Urinary bladder (tissue), 4 donors: ENCODE measurements around the gene FGD5. TPM values are rescaled to one million over a fixed set of nuclear protein-coding genes. Genes with fewer than 3 reads are reported as not detected.
"Not testable (repeated sequence)": the region's sequence is repeated elsewhere in the genome, so short reads cannot be mapped to it uniquely, and the experiment has no call there.

ENCODE experiments used
- DNase-seq: peaks from one replicate; pipeline ENCODE4 v3.0.0-alpha.2; 2015; ENCODE audit errors: extremely low spot score
- H3K27ac ChIP-seq: one replicate; pipeline ENCODE4 v1.5.1; 2013; ENCODE audit warnings: low read depth, mild to moderate bottlenecking, moderate library complexity
- H3K36me3 ChIP-seq: one replicate; pipeline ENCODE4 v1.6.1; 2013; ENCODE audit warnings: mild to moderate bottlenecking, moderate library complexity; ENCODE audit not compliant: insufficient read depth
- H3K4me1 ChIP-seq: one replicate; pipeline ENCODE4 v1.6.1; 2013; ENCODE audit warnings: mild to moderate bottlenecking, moderate library complexity; ENCODE audit not compliant: insufficient read depth
- H3K4me3 ChIP-seq: one replicate; pipeline ENCODE4 v1.5.1; 2013; ENCODE audit warnings: low read depth, low read length
- WGBS: extraction: QIAGEN DNeasy Blood & Tissue Kit; methylation state at CpG from one replicate; pipeline ENCODE4 v1.1.7; 2013; 5-methylcytosine and 5-hydroxymethylcytosine counted together
- polyA plus RNA-seq: library from polyadenylated mRNA; stranded (reverse); fragments of 200-250 nt; gene quantifications from one replicate; pipeline ENCODE4 v1.2.3, GENCODE V29; 2013
- total RNA-seq: library from RNA; depleted of rRNA; stranded (reverse); fragments of >200 nt; gene quantifications from one replicate; pipeline ENCODE4 v1.2.3, GENCODE V29; 2014
- donor health status: healthy with polysubstance abuse.
- donor health status: healthy.

The FGD5 gene
- total and polyA plus RNA-seq, 2 donors, result 18.8 to 25.7 TPM

- H3K36me3 ChIP-seq, H3K4me1 ChIP-seq, H3K27ac ChIP-seq, H3K4me3 ChIP-seq, DNase-seq: not testable (repeated sequence)
- 95% methylated on average over 1 of the region's 3 CpGs for WGBS
Observed at GRCh38 chr3:14903501-14903900, 84.7 kb downstream of the FGD5 start.

GRCh38 chr3:14905055-14905657 lies 86.4 kb downstream of the FGD5 start:
- DNase-seq, result no peak
- Histone ChIP-seq H3K4me1 (no peaks in the 10 kb centered on the region), H3K36me3 (no peaks in the 10 kb centered on the region), H3K27ac (no peak overlapping the region), H3K4me3 (no peak overlapping the region)
- WGBS, result 95% methylated on average over 6 of the region's 6 CpGs

GRCh38 chr3:14906355-14906971 lies 87.7 kb downstream of the FGD5 start:
- Histone ChIP-seq H3K27ac (no peak overlapping the region), H3K4me3 (no peak overlapping the region), H3K4me1 (no peaks in the 10 kb centered on the region), H3K36me3 (no peaks in the 10 kb centered on the region)
- WGBS, result 85% methylated on average over 11 of the region's 11 CpGs
- no peak for DNase-seq

GRCh38 chr3:14907043-14907966 lies 88.5 kb downstream of the FGD5 start:
- Histone ChIP-seq H3K4me1 (no peaks in the 10 kb centered on the region), H3K36me3 (no peaks in the 10 kb centered on the region), H3K27ac (no peak overlapping the region), H3K4me3 (no peak overlapping the region)
- DNase-seq, result no peak
- 80% methylated on average over 18 of the region's 18 CpGs for WGBS

DNA sequence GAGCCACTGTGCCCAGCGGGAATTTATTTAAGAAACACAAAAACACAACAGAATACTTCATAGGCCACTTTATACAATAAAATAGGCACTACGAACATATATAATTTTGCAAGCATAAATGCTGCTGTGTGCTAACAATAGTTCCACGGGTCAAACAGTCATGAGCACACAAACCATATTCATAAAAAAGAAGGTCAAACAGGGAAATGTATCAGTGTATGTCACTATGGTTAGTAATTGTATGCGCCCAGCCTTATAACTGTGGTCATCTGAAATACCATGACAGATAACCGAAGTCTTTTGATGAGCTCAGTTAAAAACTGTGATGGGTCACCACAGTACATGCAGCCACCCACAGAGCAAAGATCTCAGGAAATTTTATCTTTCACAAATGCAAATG lies 90.5 kb downstream of the FGD5 start:
- Histone ChIP-seq H3K4me1 (no peaks in the 10 kb centered on the region), H3K4me3 (no peak overlapping the region), H3K27ac (no peak overlapping the region), H3K36me3 (no peaks in the 10 kb centered on the region)
- 91% methylated on average over 5 of the region's 5 CpGs for WGBS
- no peak for DNase-seq

DNA sequence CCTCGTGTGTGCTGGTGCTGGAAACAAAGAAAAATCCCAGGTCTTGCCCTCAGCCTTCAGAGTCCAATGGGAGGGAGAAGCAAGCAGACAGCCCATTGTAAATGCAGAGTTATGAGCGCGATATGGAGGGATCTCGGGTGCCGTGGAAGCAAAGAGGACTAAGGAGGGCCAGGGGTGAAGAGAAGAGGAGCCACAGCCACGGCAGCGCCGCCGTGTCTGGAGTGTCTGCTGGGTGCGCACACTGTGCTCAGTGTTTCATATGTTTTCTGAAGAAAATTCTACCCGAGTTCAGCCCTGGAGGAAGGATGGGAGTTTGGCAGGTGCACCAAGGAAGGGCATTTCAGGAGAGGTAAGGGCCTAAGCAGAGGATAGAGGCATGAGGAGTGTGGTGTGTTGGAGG lies 92.9 kb downstream of the FGD5 start:
- Histone ChIP-seq H3K4me1 (no peaks in the 10 kb centered on the region), H3K36me3 (no peaks in the 10 kb centered on the region), H3K4me3 (no peak overlapping the region), H3K27ac (no peak overlapping the region)
- WGBS, result 89% methylated on average over 11 of the region's 11 CpGs
- no peak for DNase-seq

DNA sequence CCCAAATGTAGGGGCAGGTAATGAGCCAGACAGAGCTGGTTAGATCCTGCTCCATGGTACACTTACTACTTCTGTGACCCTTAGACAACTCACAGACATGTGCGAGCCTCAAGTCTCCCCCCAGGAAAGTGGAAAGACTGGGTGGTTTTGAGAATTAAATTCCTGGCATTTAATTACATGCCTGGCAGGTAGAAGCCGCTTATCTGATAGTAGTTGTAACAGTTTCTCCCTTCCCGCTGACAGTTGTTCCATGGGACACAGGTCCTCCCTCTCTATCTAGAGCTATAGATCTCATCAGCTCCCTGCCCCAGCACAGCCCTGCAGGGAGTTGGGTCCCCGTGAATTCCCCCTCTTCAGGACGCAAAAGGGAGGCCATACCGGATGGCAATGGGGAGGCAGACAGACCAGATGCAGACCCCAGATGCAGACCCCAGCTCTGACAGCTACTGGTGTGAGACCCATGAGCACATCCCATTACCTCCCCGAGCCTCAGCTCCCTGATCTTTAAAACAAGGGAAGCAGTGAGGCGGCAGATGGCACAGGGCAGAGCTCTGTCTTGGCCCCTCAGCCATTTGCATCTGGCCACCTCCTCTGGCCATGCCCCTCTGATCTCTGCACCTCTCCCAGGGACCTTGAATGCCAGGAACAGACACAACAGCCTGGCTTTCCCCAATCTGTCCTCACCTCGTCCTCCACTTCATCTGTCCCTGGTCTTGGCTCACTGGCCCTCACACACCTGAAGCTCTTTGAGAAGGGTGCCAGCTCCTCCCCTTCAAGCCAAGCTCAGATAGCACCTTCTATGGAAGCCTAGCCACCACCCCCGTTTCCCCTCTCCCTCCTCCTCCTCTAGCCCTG lies 94.5 kb downstream of the FGD5 start:
- H3K36me3 ChIP-seq, result no peaks in the 10 kb centered on the region
- H3K4me3 ChIP-seq, result no peak overlapping the region
- no peak for DNase-seq
- 87% methylated on average over 10 of the region's 10 CpGs for WGBS
- no peaks in the 10 kb centered on the region for H3K4me1 ChIP-seq
- no peak overlapping the region for H3K27ac ChIP-seq

- no peak for DNase-seq
- H3K4me3 ChIP-seq, result no peak overlapping the region
- WGBS, result 88% methylated on average over 14 of the region's 14 CpGs
- H3K36me3 ChIP-seq, result no peaks in the 10 kb centered on the region
- H3K4me1 ChIP-seq, result no peaks in the 10 kb centered on the region
- no peak overlapping the region for H3K27ac ChIP-seq
Observed at GRCh38 chr3:14913926-14914778, 95.4 kb downstream of the FGD5 start.

GRCh38 chr3:14914779-14915117 lies 96.0 kb downstream of the FGD5 start:
- 61% methylated on average over 6 of the region's 6 CpGs for WGBS
- no peak for DNase-seq
- Histone ChIP-seq H3K36me3 (no peaks in the 10 kb centered on the region), H3K4me3 (no peak overlapping the region), H3K27ac (no peak overlapping the region), H3K4me1 (no peaks in the 10 kb centered on the region)

- Histone ChIP-seq H3K4me3 (no peak overlapping the region), H3K27ac (no peak overlapping the region), H3K4me1 (no peaks in the 10 kb centered on the region), H3K36me3 (no peaks in the 10 kb centered on the region)
- WGBS, result 86% methylated on average over 3 of the region's 3 CpGs
- DNase-seq, result no peak
Observed at GRCh38 chr3:14915636-14916222, 97.0 kb downstream of the FGD5 start.

DNA sequence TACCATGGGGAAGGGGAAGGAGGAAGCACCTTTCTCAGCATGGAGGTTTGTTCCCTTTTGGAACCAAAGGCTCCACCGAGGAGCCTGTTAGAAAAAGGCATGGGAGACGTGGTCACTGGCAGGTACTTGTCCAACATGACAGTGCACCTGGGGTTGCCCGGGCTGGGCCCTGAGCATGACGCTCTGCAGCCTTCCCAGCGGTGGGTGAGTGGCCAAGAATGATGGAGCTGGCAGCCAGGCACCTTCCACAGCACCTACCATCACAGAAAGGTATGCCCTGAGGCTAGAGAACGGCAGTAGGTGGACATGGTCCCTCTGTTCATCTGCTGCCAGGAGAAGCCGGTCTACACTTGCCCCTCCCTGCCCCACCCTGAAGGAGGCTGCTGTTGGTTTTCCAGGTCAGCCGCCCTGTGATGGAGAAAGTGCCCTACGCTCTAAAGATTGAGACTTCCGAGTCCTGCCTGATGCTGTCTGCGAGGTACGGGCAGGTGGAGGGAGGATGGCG lies 99.6 kb downstream of the FGD5 start:
- H3K36me3 ChIP-seq, result no peaks in the 10 kb centered on the region
- no peaks in the 10 kb centered on the region for H3K4me1 ChIP-seq
- H3K4me3 ChIP-seq, result no peak overlapping the region
- H3K27ac ChIP-seq, result no peak overlapping the region
- DNase-seq, result no peak
- 88% methylated on average over 13 of the region's 13 CpGs for WGBS

DNA sequence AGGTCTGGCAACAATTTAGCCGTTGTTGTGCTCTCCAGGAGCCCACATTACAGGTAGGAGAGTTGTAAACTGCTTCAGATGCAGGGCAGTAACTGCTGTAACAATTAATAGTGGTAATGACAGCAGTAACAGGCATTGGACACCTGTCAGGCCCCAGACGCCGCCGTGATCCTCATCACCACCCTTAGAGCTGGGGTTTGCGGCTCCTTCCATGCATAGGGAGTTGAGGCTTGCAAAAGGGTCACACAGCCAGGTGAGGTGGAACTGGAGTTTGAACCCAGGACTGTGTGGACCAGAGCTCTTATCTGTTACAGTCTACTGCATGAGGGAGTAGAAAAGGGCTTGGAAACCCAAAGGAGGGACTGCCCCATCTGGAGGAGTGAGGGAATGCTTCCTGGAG lies 101.8 kb downstream of the FGD5 start:
- DNase-seq, result no peak
- WGBS, result 93% methylated on average over 5 of the region's 5 CpGs

More for the DNA sequence above, 101.8 kb downstream of the FGD5 start:
- Histone ChIP-seq H3K4me1 (no peaks in the 10 kb centered on the region), H3K4me3 (no peak overlapping the region), H3K36me3 (no peaks in the 10 kb centered on the region), H3K27ac (no peak overlapping the region)
